Kidney glomerular epithelial cell (primary cell): ENCODE measurements around the gene TOP3B.

Experiments
- DNase-seq: peaks from one replicate; lab custom pipeline; 2025; lab: John Stamatoyannopoulos, UW

TOP3B gene

GRCh38 chr22:21978564-21979386, 3.8 kb downstream of the TOP3B start:
- DNase-seq = no peak

GRCh38 chr22:21977814-21978213, 4.8 kb downstream of the TOP3B start:
- DNase-seq = no peak

GRCh38 chr22:21975854-21976345, 6.7 kb downstream of the TOP3B start:
- DNase-seq = no peak

GRCh38 chr22:21975273-21975672, 7.3 kb downstream of the TOP3B start:
- no peak for DNase-seq

- DNase-seq = no peak
Measured at GRCh38 chr22:21974058-21974649, 8.4 kb downstream of the TOP3B start.

GRCh38 chr22:21972806-21973205, 9.8 kb downstream of the TOP3B start:
- DNase-seq = no peak

- no peak for DNase-seq
Measured at GRCh38 chr22:21972293-21972779, 10.3 kb downstream of the TOP3B start.

GRCh38 chr22:21971858-21972275, 10.7 kb downstream of the TOP3B start:
- DNase-seq = no peak

GRCh38 chr22:21970800-21971617, 11.6 kb downstream of the TOP3B start:
- DNase-seq = no peak

- DNase-seq = no peak
Measured at GRCh38 chr22:21970037-21970799, 12.4 kb downstream of the TOP3B start.

GRCh38 chr22:21968452-21969129, 14.0 kb downstream of the TOP3B start:
- DNase-seq = no peak

GRCh38 chr22:21967693-21968271, 14.8 kb downstream of the TOP3B start:
- no peak for DNase-seq

GRCh38 chr22:21966643-21967516, 15.7 kb downstream of the TOP3B start:
- DNase-seq = no peak

GRCh38 chr22:21965762-21966288, 16.8 kb downstream of the TOP3B start:
- no peak for DNase-seq

GRCh38 chr22:21964918-21965484, 17.6 kb downstream of the TOP3B start:
- no peak for DNase-seq

- no peak for DNase-seq
Measured at GRCh38 chr22:21964234-21964633, 18.4 kb downstream of the TOP3B start.

- no peak for DNase-seq
Measured at GRCh38 chr22:21963790-21964211, 18.8 kb downstream of the TOP3B start.

GRCh38 chr22:21963286-21963685, 19.3 kb downstream of the TOP3B start:
- DNase-seq = no peak

- DNase-seq = no peak
Measured at GRCh38 chr22:21962655-21962949, 20.0 kb downstream of the TOP3B start.
